ENCODE data around the gene TBC1D8B. TPM values are rescaled to one million over a fixed set of nuclear protein-coding genes. Genes with fewer than 3 reads are reported as not detected.
A peak's percentile ranks its signal among the peaks of the same experiment; 100 is the strongest.
"Not testable (repeated sequence)": the region's sequence is repeated elsewhere in the genome, so short reads cannot be mapped to it uniquely, and the experiment has no call there.

Gene TBC1D8B
- polyA plus RNA-seq, 1 experiment, result 13.6 TPM

GRCh38 chrX:106783716-106784115 is 18.8 kb upstream of the TBC1D8B start:
- Histone ChIP-seq H3K27me3 (ENCODE audit: control insufficient read depth, insufficient read depth, low read length) (no peaks in the 10 kb centered on the region), H3K9me3 (ENCODE audit: control insufficient read depth, insufficient read depth, low read length) (no peaks in the 10 kb centered on the region), H3K4me3 (ENCODE audit: low read depth, low read length) (no peak overlapping the region), H3K27ac (ENCODE audit: low read depth, low read length) (no peak overlapping the region)
- ChIA-PET CTCF (no interaction called here), POLR2A (no interaction called here)
- TF ChIP-seq, protein P1, sequence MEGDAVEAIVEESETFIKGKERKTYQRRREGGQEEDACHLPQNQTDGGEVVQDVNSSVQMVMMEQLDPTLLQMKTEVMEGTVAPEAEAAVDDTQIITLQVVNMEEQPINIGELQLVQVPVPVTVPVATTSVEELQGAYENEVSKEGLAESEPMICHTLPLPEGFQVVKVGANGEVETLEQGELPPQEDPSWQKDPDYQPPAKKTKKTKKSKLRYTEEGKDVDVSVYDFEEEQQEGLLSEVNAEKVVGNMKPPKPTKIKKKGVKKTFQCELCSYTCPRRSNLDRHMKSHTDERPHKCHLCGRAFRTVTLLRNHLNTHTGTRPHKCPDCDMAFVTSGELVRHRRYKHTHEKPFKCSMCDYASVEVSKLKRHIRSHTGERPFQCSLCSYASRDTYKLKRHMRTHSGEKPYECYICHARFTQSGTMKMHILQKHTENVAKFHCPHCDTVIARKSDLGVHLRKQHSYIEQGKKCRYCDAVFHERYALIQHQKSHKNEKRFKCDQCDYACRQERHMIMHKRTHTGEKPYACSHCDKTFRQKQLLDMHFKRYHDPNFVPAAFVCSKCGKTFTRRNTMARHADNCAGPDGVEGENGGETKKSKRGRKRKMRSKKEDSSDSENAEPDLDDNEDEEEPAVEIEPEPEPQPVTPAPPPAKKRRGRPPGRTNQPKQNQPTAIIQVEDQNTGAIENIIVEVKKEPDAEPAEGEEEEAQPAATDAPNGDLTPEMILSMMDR (IDR thresholded peaks at IDR 0.05; ENCODE audit: low read depth, low read length), result no peak
- DNase-seq (ENCODE audit: low read depth, low spot score), result no peak

GRCh38 chrX:106791495-106791894 is 11.0 kb upstream of the TBC1D8B start:
- no peaks in the 10 kb centered on the region for H3K9me3 ChIP-seq (ENCODE audit: control insufficient read depth, insufficient read depth, low read length)
- CTCF ChIA-PET, result interaction anchor here (0.6 to 1.5 kb wide), 3 partner anchors 310 to 376 kb away, joined by 3 to 11 read pairs (median 3); no protein-coding TSS in a partner anchor
- H3K27me3 ChIP-seq (ENCODE audit: control insufficient read depth, insufficient read depth, low read length), result no peaks in the 10 kb centered on the region
- DNase-seq (ENCODE audit: low read depth, low spot score), result no peak
- POLR2A ChIA-PET, result no interaction called here
- TF ChIP-seq, protein P1 (IDR thresholded peaks at IDR 0.05; ENCODE audit: low read depth, low read length), result peak; percentile 30
- no peak overlapping the region for H3K4me3 ChIP-seq (ENCODE audit: low read depth, low read length)
- H3K27ac ChIP-seq (ENCODE audit: low read depth, low read length), result no peak overlapping the region

- TF ChIP-seq, protein P1 (IDR thresholded peaks at IDR 0.05; ENCODE audit: low read depth, low read length), result no peak
- no peak for DNase-seq (ENCODE audit: low read depth, low spot score)
- POLR2A ChIA-PET, result interaction anchor here (0.5 kb wide), 1 partner anchor 334 kb away, joined by 22 read pairs; no protein-coding TSS in a partner anchor
- Histone ChIP-seq H3K9me3 (ENCODE audit: control insufficient read depth, insufficient read depth, low read length) (no peaks in the 10 kb centered on the region), H3K27me3 (ENCODE audit: control insufficient read depth, insufficient read depth, low read length) (no peaks in the 10 kb centered on the region), H3K4me3 (ENCODE audit: low read depth, low read length) (peak overlapping the region; percentile 84), H3K27ac (ENCODE audit: low read depth, low read length) (no peak overlapping the region)
- CTCF ChIA-PET, result interaction anchor here (0.6 to 1.6 kb wide), 3 partner anchors 17 to 321 kb away, joined by 3 to 4 read pairs (median 3); no protein-coding TSS in a partner anchor
Observed at GRCh38 chrX:106802063-106802387, 448 bp upstream of the TBC1D8B start.

DNA sequence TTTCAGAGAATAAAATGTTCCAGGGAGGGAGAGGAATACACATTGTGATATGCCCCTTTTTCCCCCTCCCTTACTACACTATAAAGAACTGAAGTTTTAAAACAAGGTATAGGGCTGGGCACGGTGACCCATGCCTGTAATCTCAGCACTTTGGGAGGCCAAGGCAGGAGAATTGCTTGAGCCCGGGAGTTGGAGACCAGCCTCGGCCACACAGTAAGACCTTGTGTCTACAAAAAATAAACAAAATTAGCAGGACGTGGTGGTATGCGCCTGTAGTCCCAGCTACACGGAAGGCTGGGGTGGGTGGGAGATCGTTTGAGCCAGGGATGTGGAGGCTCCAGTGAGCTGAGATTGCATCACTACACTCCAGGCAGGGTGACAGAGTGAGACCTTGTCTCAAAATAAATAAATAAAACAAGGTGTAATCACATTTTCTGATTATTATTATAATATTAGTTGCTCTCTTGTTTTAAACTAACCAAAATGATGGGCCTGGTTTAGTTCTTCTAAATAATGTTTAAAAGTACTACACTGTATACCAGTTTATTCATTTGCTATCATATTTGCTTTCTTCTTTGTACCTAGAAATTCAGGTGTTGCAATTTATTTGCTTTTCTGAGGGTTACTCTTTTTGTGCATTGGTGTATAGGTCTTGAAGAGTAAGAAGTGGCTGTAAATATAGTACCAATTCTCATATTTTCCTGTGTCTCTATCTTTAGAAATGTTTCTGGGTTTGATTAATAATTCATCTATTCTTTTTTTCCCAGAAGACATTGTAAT is 8.8 kb downstream of the TBC1D8B start:
- no peak for DNase-seq (ENCODE audit: low read depth, low spot score)
- TF ChIP-seq, protein P1 (IDR thresholded peaks at IDR 0.05; ENCODE audit: low read depth, low read length), result no peak
- no peak overlapping the region for H3K4me3 ChIP-seq (ENCODE audit: low read depth, low read length)
- no peaks in the 10 kb centered on the region for H3K9me3 ChIP-seq (ENCODE audit: control insufficient read depth, insufficient read depth, low read length)
- ChIA-PET CTCF (no interaction called here), POLR2A (no interaction called here)
- H3K27ac ChIP-seq (ENCODE audit: low read depth, low read length), result no peak overlapping the region
- no peaks in the 10 kb centered on the region for H3K27me3 ChIP-seq (ENCODE audit: control insufficient read depth, insufficient read depth, low read length)

GRCh38 chrX:106812930-106813329 is 10.5 kb downstream of the TBC1D8B start:
- DNase-seq (ENCODE audit: low read depth, low spot score); H3K27ac ChIP-seq (ENCODE audit: low read depth, low read length); H3K27me3 ChIP-seq (ENCODE audit: control insufficient read depth, insufficient read depth, low read length); H3K9me3 ChIP-seq (ENCODE audit: control insufficient read depth, insufficient read depth, low read length); POLR2A ChIA-PET; CTCF ChIA-PET; H3K4me3 ChIP-seq (ENCODE audit: low read depth, low read length): not testable (repeated sequence)

DNA sequence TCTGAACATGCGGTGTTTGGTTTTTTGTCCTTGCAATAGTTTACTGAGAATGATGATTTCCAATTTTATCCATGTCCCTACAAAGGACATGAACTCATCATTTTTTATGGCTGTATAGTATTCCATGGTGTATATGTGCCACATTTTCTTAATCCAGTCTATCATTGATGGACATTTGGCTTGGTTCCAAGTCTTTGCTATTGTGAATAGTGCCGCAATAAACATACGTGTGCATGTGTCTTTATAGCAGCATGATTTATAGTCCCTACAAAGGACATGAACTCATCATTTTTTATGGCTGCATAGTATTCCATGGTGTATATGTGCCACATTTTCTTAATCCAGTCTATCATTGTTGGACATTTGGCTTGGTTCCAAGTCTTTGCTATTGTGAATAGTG is 11.6 kb downstream of the TBC1D8B start:
- H3K27me3 ChIP-seq (ENCODE audit: control insufficient read depth, insufficient read depth, low read length); H3K27ac ChIP-seq (ENCODE audit: low read depth, low read length); POLR2A ChIA-PET; H3K9me3 ChIP-seq (ENCODE audit: control insufficient read depth, insufficient read depth, low read length); DNase-seq (ENCODE audit: low read depth, low spot score); H3K4me3 ChIP-seq (ENCODE audit: low read depth, low read length); CTCF ChIA-PET: not testable (repeated sequence)
